CD4-positive, alpha-beta T cell treated with Interleukin-15 for 1 hour (primary cell): ENCODE data around the gene AKT1.
"Not testable (repeated sequence)": the region's sequence is repeated elsewhere in the genome, so short reads cannot be mapped to it uniquely, and the experiment has no call there.

Experiments used
- DNase-seq: peaks from one replicate; pipeline ENCODE4 v3.0.0-alpha.2; 2020

The AKT1 gene

GRCh38 chr14:104818714-104819161 lies 23.2 kb upstream of the AKT1 start:
- no peak for DNase-seq

GRCh38 chr14:104817930-104818713 lies 22.6 kb upstream of the AKT1 start:
- no peak for DNase-seq

GRCh38 chr14:104816616-104816884 lies 21.0 kb upstream of the AKT1 start:
- no peak for DNase-seq

- DNase-seq: not testable (repeated sequence)
Observed at GRCh38 chr14:104814701-104815100, 19.2 kb upstream of the AKT1 start.

GRCh38 chr14:104813286-104813685 lies 17.7 kb upstream of the AKT1 start:
- DNase-seq: no peak

- DNase-seq: no peak
Observed at GRCh38 chr14:104810316-104810715, 14.8 kb upstream of the AKT1 start.

- DNase-seq: no peak
Observed at GRCh38 chr14:104808456-104808855, 12.9 kb upstream of the AKT1 start.

- DNase-seq: no peak
Observed at GRCh38 chr14:104806625-104807465, 11.3 kb upstream of the AKT1 start.

- DNase-seq: no peak
Observed at GRCh38 chr14:104805941-104806624, 10.5 kb upstream of the AKT1 start.

GRCh38 chr14:104805326-104805678 lies 9.8 kb upstream of the AKT1 start:
- DNase-seq: no peak

- no peak for DNase-seq
Observed at GRCh38 chr14:104804481-104805325, 9.2 kb upstream of the AKT1 start.

- DNase-seq: no peak
Observed at GRCh38 chr14:104803912-104804410, 8.4 kb upstream of the AKT1 start.

- no peak for DNase-seq
Observed at GRCh38 chr14:104803280-104803911, 7.8 kb upstream of the AKT1 start.

- DNase-seq: no peak
Observed at GRCh38 chr14:104802394-104803184, 7.0 kb upstream of the AKT1 start.

GRCh38 chr14:104801520-104802393 lies 6.2 kb upstream of the AKT1 start:
- no peak for DNase-seq

GRCh38 chr14:104800771-104801519 lies 5.4 kb upstream of the AKT1 start, which contains the start of gene ZBTB42:
Gene ZBTB42, plus strand, starts transcription at chr14:104801101. Its CDS starts 97 bp downstream, at chr14:104801198.
- DNase-seq: peak; percentile 70

- DNase-seq: peak; percentile 89
Observed at GRCh38 chr14:104800015-104800770, 4.6 kb upstream of the AKT1 start.

- no peak for DNase-seq
Observed at GRCh38 chr14:104799244-104800014, 3.9 kb upstream of the AKT1 start.
